GM19238 (cell line): ENCODE results near the gene GRIN2A.
"Not testable (repeated sequence)": the region's sequence is repeated elsewhere in the genome, so short reads cannot be mapped to it uniquely, and the experiment has no call there.

Experiments
- DNase-seq: peaks from one replicate; pipeline ENCODE4 v3.0.0; 2011; ENCODE audit warnings: low spot score; ENCODE audit not compliant: insufficient read length

The GRIN2A gene

GRCh38 chr16:9917691-9918090 is 264.5 kb downstream of the GRIN2A start:
- DNase-seq = no peak

- no peak for DNase-seq
Measured at GRCh38 chr16:9913604-9914326, 268.5 kb downstream of the GRIN2A start.

- DNase-seq = no peak
Measured at GRCh38 chr16:9911989-9912388, 270.2 kb downstream of the GRIN2A start.

GRCh38 chr16:9911231-9911630 is 271.0 kb downstream of the GRIN2A start:
- no peak for DNase-seq

- DNase-seq = no peak
Measured at GRCh38 chr16:9909072-9909825, 273.0 kb downstream of the GRIN2A start.

- no peak for DNase-seq
Measured at GRCh38 chr16:9908613-9909012, 273.6 kb downstream of the GRIN2A start.

GRCh38 chr16:9907752-9908151 is 274.5 kb downstream of the GRIN2A start:
- DNase-seq = no peak

- no peak for DNase-seq
Measured at GRCh38 chr16:9906218-9906617, 276.0 kb downstream of the GRIN2A start.

GRCh38 chr16:9904526-9904925 is 277.7 kb downstream of the GRIN2A start:
- no peak for DNase-seq

GRCh38 chr16:9900576-9900975 is 281.7 kb downstream of the GRIN2A start:
- no peak for DNase-seq

- no peak for DNase-seq
Measured at GRCh38 chr16:9898555-9898954, 283.7 kb downstream of the GRIN2A start.

- no peak for DNase-seq
Measured at GRCh38 chr16:9898124-9898523, 284.1 kb downstream of the GRIN2A start.

GRCh38 chr16:9895817-9896216 is 286.4 kb downstream of the GRIN2A start:
- DNase-seq = no peak

- DNase-seq = no peak
Measured at GRCh38 chr16:9885876-9886275, 296.4 kb downstream of the GRIN2A start.

GRCh38 chr16:9885467-9885866 is 296.8 kb downstream of the GRIN2A start:
- no peak for DNase-seq

- not testable (repeated sequence) for DNase-seq
Measured at GRCh38 chr16:9875981-9876380, 306.2 kb downstream of the GRIN2A start.

GRCh38 chr16:9874219-9874618 is 308.0 kb downstream of the GRIN2A start:
- no peak for DNase-seq

- no peak for DNase-seq
Measured at GRCh38 chr16:9870962-9871361, 311.3 kb downstream of the GRIN2A start.

- no peak for DNase-seq
Measured at GRCh38 chr16:9869776-9870175, 312.5 kb downstream of the GRIN2A start.

GRCh38 chr16:9868606-9869149 is 313.6 kb downstream of the GRIN2A start:
- DNase-seq = no peak

GRCh38 chr16:9867176-9867575 is 315.1 kb downstream of the GRIN2A start:
- no peak for DNase-seq

- DNase-seq = no peak
Measured at GRCh38 chr16:9864461-9864860, 317.8 kb downstream of the GRIN2A start.

- no peak for DNase-seq
Measured at GRCh38 chr16:9862327-9862726, 319.9 kb downstream of the GRIN2A start.
